Nephron (organoid): ENCODE results near the gene TAS2R31.

Source experiments
- H3K27ac Mint-ChIP-seq, 3 experiments: 2 replicates each; pipeline ENCODE4 v1.8.0; 2020; ENCODE audit warnings: mixed read lengths in 3 of 3, mild to moderate bottlenecking in 2 of 3, moderate library complexity in 1 of 3
- H3K27me3 Mint-ChIP-seq: 2 replicates; pipeline ENCODE4 v1.8.0; 2021; ENCODE audit warnings: low read depth, mild to moderate bottlenecking, moderate library complexity, mixed read lengths
- H3K36me3 Mint-ChIP-seq: 2 replicates; pipeline ENCODE4 v1.8.0; 2020; ENCODE audit warnings: low read depth, mixed read lengths
- H3K4me1 Mint-ChIP-seq: 2 replicates; pipeline ENCODE4 v1.8.0; 2020; ENCODE audit warnings: mixed read lengths
- H3K4me3 Mint-ChIP-seq, 3 experiments: 2 replicates each; pipeline ENCODE4 v1.8.0; 2020; ENCODE audit warnings: mild to moderate bottlenecking in 3 of 3, mixed read lengths in 3 of 3, moderate library complexity in 2 of 3
- H3K9me3 Mint-ChIP-seq: 2 replicates; pipeline ENCODE4 v1.8.0; 2020; ENCODE audit warnings: mixed read lengths
- TF ChIP-seq, protein P1 (sequence below), 3 experiments: fragments of 200-600 bp; sonication (generic); IDR thresholded peaks; one replicate each; pipeline ENCODE4 v1.5.0; 2021; ENCODE audit warnings: antibody characterized with exemption in 3 of 3; ENCODE audit not compliant: unreplicated experiment in 3 of 3

The TAS2R31 gene, protein sequence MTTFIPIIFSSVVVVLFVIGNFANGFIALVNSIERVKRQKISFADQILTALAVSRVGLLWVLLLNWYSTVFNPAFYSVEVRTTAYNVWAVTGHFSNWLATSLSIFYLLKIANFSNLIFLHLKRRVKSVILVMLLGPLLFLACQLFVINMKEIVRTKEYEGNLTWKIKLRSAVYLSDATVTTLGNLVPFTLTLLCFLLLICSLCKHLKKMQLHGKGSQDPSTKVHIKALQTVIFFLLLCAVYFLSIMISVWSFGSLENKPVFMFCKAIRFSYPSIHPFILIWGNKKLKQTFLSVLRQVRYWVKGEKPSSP

GRCh38 chr12:11031307-11031706, at the start of gene TAS2R31:
Gene TAS2R31, minus strand, starts transcription at chr12:11031407. Its CDS starts 72 bp downstream, at chr12:11031335.
- TF ChIP-seq, protein P1, sequence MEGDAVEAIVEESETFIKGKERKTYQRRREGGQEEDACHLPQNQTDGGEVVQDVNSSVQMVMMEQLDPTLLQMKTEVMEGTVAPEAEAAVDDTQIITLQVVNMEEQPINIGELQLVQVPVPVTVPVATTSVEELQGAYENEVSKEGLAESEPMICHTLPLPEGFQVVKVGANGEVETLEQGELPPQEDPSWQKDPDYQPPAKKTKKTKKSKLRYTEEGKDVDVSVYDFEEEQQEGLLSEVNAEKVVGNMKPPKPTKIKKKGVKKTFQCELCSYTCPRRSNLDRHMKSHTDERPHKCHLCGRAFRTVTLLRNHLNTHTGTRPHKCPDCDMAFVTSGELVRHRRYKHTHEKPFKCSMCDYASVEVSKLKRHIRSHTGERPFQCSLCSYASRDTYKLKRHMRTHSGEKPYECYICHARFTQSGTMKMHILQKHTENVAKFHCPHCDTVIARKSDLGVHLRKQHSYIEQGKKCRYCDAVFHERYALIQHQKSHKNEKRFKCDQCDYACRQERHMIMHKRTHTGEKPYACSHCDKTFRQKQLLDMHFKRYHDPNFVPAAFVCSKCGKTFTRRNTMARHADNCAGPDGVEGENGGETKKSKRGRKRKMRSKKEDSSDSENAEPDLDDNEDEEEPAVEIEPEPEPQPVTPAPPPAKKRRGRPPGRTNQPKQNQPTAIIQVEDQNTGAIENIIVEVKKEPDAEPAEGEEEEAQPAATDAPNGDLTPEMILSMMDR (IDR thresholded peaks at IDR 0.05; ENCODE audit: unreplicated experiment in 3 of 3), result no peak

GRCh38 chr12:11078246-11078645, 47.0 kb upstream of the TAS2R31 start:
- Mint-ChIP-seq H3K4me1 (no peaks in the 10 kb centered on the region), H3K27ac (no peak overlapping the region), H3K9me3 (peaks cover 10% of the 10 kb centered on the region), H3K4me3 (no peak overlapping the region), H3K36me3 (peaks cover 34% of the 10 kb centered on the region), H3K27me3 (no peaks in the 10 kb centered on the region)
- TF ChIP-seq, protein P1 (IDR thresholded peaks at IDR 0.05; ENCODE audit: unreplicated experiment in 3 of 3), result no peak

More at GRCh38 chr12:11031307-11031706, at the start of gene TAS2R31:
- no peak within 1 kb of the TSS for H3K27ac Mint-ChIP-seq
- H3K27me3 Mint-ChIP-seq, result peaks cover 4% of the 10 kb centered on the region
- peaks cover 3% of the 10 kb centered on the region for H3K9me3 Mint-ChIP-seq
- H3K4me1 Mint-ChIP-seq, result no peaks in the 10 kb centered on the region
- H3K4me3 Mint-ChIP-seq, result no peak within 1 kb of the TSS
- H3K36me3 Mint-ChIP-seq, result peaks cover 59% of the 10 kb centered on the region

- H3K4me1 Mint-ChIP-seq, result no peaks in the 10 kb centered on the region
- H3K27ac Mint-ChIP-seq, result no peak overlapping the region
- no peaks in the 10 kb centered on the region for H3K27me3 Mint-ChIP-seq
- H3K36me3 Mint-ChIP-seq, result peaks cover 35% of the 10 kb centered on the region
- TF ChIP-seq, protein P1 (IDR thresholded peaks at IDR 0.05; ENCODE audit: unreplicated experiment in 3 of 3), result no peak
- no peak overlapping the region for H3K4me3 Mint-ChIP-seq
- H3K9me3 Mint-ChIP-seq, result peaks cover 4% of the 10 kb centered on the region
These were observed 44.4 kb upstream of the TAS2R31 start for GRCh38 chr12:11075642-11076041.

DNA sequence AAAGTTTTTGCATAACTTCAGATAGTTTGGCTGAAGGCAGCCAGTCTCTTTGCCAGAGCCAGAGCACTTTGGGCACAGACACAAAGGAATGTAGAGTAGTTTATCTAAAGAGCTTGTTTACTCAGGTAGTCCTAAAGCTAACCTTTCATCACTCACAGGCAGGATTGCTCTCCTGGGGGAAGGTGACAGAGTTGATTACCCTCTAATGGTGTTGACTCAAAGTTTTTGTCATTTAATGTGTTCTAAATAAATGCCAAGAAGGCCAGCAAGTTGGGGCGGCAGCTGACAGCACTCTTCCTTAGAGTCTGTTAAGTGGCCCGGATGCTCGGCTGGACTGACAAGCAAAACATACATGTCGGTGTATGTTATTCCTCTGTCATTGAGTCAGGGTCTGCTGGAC, 40.2 kb upstream of the TAS2R31 start:
- TF ChIP-seq, protein P1 (IDR thresholded peaks at IDR 0.05; ENCODE audit: unreplicated experiment in 3 of 3), result no peak
- Mint-ChIP-seq H3K36me3 (peaks cover 27% of the 10 kb centered on the region), H3K9me3 (no peaks in the 10 kb centered on the region), H3K27ac (no peak overlapping the region), H3K4me1 (no peaks in the 10 kb centered on the region), H3K4me3 (no peak overlapping the region), H3K27me3 (no peaks in the 10 kb centered on the region)

DNA sequence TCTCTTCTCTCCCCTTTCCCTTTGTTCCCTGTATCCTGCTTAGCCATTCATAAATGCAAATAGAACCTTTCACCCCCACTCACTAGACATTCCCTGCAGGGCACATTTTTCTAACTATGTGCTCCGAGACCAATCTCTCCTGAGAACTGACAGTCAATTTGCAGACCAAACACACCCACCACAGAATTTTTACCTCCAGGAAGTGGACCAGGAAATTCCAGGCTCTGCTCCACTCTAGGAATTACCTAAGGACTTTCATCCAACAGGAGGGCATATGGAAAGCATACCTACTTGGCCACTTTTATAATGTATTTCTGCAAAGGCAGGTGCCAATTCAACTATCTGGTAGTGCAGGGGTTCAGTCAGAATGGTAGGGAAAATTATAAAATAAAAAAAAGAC, 39.8 kb upstream of the TAS2R31 start:
- Mint-ChIP-seq H3K9me3 (no peaks in the 10 kb centered on the region), H3K4me3 (no peak overlapping the region), H3K27me3 (no peaks in the 10 kb centered on the region), H3K4me1 (no peaks in the 10 kb centered on the region), H3K36me3 (peaks cover 28% of the 10 kb centered on the region), H3K27ac (no peak overlapping the region)
- TF ChIP-seq, protein P1 (IDR thresholded peaks at IDR 0.05; ENCODE audit: unreplicated experiment in 3 of 3), result no peak

GRCh38 chr12:11069854-11070365, 38.7 kb upstream of the TAS2R31 start:
- Mint-ChIP-seq H3K27ac (no peak overlapping the region), H3K9me3 (no peaks in the 10 kb centered on the region), H3K4me3 (no peak overlapping the region), H3K27me3 (no peaks in the 10 kb centered on the region), H3K36me3 (peaks cover 35% of the 10 kb centered on the region), H3K4me1 (no peaks in the 10 kb centered on the region)
- TF ChIP-seq, protein P1 (IDR thresholded peaks at IDR 0.05; ENCODE audit: unreplicated experiment in 3 of 3), result no peak
